Calu3 (cell line): Measurements from ENCODE around the gene CRYGN. TPM values are rescaled to one million over a fixed set of nuclear protein-coding genes. Genes with fewer than 3 reads are reported as not detected.

Source experiments
- BruUV-seq: library from RNA; stranded (reverse); fragments of 400-500 nt; replicated peaks from 2 replicates; lab custom pipeline; 2021; lab: Mats Ljungman, UMichigan
- CTCF ChIA-PET: fragments of 300-600 bp; sonication (Branson Sonifier 250); formaldehyde crosslinking; loops from one replicate; lab custom pipeline; 2022; ENCODE audit warnings: antibody characterized with exemption; lab: Charles Lee
- DNase-seq: peaks from one replicate; pipeline ENCODE4 v3.0.0; 2022
- H3K27ac Mint-ChIP-seq: one replicate; pipeline ENCODE4 v1.8.0; 2022; ENCODE audit warnings: mixed read lengths; ENCODE audit not compliant: unreplicated experiment
- H3K27me3 Mint-ChIP-seq: one replicate; pipeline ENCODE4 v1.8.0; 2022; ENCODE audit warnings: mixed read lengths; ENCODE audit not compliant: unreplicated experiment
- H3K36me3 Mint-ChIP-seq: one replicate; pipeline ENCODE4 v1.8.0; 2022; ENCODE audit warnings: mild to moderate bottlenecking, moderate library complexity, mixed read lengths; ENCODE audit not compliant: insufficient read depth, unreplicated experiment
- H3K4me1 Mint-ChIP-seq: one replicate; pipeline ENCODE4 v1.8.0; 2022; ENCODE audit warnings: mild to moderate bottlenecking, low read depth, mixed read lengths; ENCODE audit not compliant: unreplicated experiment
- H3K4me3 Mint-ChIP-seq: one replicate; pipeline ENCODE4 v1.8.0; 2022; ENCODE audit warnings: mild to moderate bottlenecking, low read depth, moderate library complexity, mixed read lengths; ENCODE audit not compliant: unreplicated experiment
- H3K9me3 Mint-ChIP-seq: one replicate; pipeline ENCODE4 v1.8.0; 2022; ENCODE audit warnings: low read depth, mixed read lengths; ENCODE audit not compliant: unreplicated experiment
- CTCF ChIP-seq: fragments of 200-600 bp; IDR thresholded peaks from one replicate; pipeline ENCODE4 v1.8.0; 2022; ENCODE audit warnings: antibody characterized with exemption; ENCODE audit not compliant: unreplicated experiment
- intact Hi-C: fragments of 100-400 bp; cut with micrococcal nuclease; formaldehyde crosslinking; loops from one replicate; pipeline ENCODE4 v1.10.0; 2022; ENCODE audit not compliant: unreplicated experiment
- total RNA-seq: library from RNA; stranded (reverse); gene quantifications from 2 replicates; pipeline ENCODE4 v1.2.3, GENCODE V29; 2022

CRYGN gene
- total RNA-seq, 1 experiment from 2014 or later: not detected

DNA sequence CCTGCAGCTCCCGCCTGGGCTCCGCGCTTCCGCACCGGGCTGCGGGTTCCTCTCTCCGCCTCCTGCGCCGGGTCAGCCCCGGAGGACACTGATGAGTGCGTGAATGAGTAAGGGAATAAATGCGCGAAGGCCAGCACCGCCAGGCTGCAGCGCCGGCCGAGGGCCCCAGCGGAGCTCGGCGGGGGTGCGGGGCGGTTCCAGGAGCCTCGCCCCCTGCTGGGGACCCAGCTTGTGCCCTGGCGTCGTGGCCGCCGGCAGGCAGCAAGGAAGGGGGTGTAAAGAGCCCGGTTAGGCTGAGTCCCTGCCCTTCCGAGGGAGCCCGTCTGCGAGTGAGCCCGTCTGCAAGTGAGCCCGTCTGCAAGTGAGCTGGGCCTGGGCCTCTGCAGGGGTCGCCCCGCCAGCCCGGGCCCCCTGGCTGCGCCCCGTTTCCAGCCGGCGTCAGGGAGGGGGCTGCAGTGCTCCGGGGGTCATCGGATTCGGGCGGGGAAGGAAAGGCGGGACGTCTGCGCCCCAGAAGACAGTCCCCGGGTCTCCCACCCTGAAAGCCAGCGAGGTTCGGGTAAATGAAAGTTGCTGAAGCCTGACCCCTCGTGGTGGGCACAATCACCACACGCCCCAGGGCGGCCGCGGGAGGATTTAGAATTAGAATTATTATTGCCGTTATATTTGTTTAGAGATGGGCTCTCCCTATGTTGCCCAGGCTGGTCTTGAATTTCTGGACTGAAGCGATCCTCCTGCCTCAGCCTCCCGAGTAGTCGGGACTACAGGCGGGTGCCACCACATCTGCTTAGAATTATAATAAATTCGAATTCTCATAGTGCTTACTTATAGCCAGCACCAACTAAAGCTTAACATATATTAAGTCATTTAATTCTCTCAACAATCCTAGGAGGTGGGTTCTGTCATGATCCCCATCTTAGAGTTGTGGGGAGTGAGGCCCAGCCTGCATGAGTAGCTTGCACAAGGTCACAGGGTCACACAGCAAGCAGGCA is 8.6 kb upstream of the CRYGN start:
- H3K4me1 Mint-ChIP-seq: no peaks in the 10 kb centered on the region
- CTCF ChIA-PET: interaction anchor here (0.7 to 2.1 kb wide), 9 partner anchors 9 to 311 kb away, joined by 3 to 14 read pairs (median 3); partner anchors contain the start of gene CRYGN
- BruUV-seq: no TSS peak

GRCh38 chr7:151447901-151448260 is 7.9 kb upstream of the CRYGN start:
- Mint-ChIP-seq H3K27ac (no peak overlapping the region), H3K4me1 (no peaks in the 10 kb centered on the region), H3K36me3 (no peaks in the 10 kb centered on the region), H3K9me3 (no peaks in the 10 kb centered on the region), H3K27me3 (peaks cover 46% of the 10 kb centered on the region), H3K4me3 (peak overlapping the region; percentile 54)
- CTCF ChIA-PET: interaction anchor here (0.7 to 2.1 kb wide), 6 partner anchors 8 to 204 kb away, joined by 3 to 14 read pairs (median 3); partner anchors contain the start of gene CRYGN
- no TSS peak for BruUV-seq
- intact Hi-C loops: loop anchor here (1.0 to 5.0 kb wide), 4 partner anchors 46 to 137 kb away; no protein-coding TSS in a partner anchor
- TF ChIP-seq CTCF: no peak
- DNase-seq: no peak

More for the DNA sequence above, 8.6 kb upstream of the CRYGN start:
- Mint-ChIP-seq H3K27ac (no peak overlapping the region), H3K36me3 (no peaks in the 10 kb centered on the region), H3K4me3 (peak overlapping the region; percentile 54), H3K9me3 (no peaks in the 10 kb centered on the region), H3K27me3 (peaks cover 49% of the 10 kb centered on the region)
- TF ChIP-seq CTCF: peak; percentile 72
- intact Hi-C loops: loop anchor here (1.0 to 5.0 kb wide), 4 partner anchors 46 to 138 kb away; no protein-coding TSS in a partner anchor
- peak; percentile 81 for DNase-seq

DNA sequence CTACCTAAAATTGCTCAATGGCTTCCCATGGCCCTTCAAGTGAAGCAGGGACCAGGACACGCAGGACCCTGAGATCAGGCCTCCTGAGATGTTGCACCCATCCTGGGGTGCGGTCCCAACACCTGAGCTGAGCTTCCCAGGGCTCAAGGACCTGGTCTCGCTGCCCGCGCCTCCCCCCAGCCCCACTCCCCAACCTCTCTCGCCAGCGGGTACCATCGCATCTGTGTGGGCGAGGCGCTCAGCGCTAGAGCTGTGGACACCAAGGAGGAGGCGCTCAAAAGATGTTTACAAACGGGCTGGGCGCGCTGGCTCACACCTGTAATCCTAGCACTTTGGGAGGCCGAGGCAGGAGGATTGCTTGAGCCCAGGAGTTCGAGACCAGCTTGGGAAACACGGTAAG is 7.4 kb upstream of the CRYGN start:
- CTCF ChIA-PET: interaction anchor here (0.7 to 2.1 kb wide), 3 partner anchors 7 to 79 kb away, joined by 3 to 14 read pairs (median 3); partner anchors contain the start of gene CRYGN
- Mint-ChIP-seq H3K27ac (no peak overlapping the region), H3K4me1 (no peaks in the 10 kb centered on the region), H3K27me3 (peaks cover 46% of the 10 kb centered on the region), H3K4me3 (peak overlapping the region; percentile 54), H3K36me3 (no peaks in the 10 kb centered on the region), H3K9me3 (no peaks in the 10 kb centered on the region)
- DNase-seq: no peak
- BruUV-seq: no TSS peak
- intact Hi-C loops: loop anchor here (5.0 kb wide), 1 partner anchor 45 kb away; no protein-coding TSS in a partner anchor
- no peak for TF ChIP-seq CTCF

DNA sequence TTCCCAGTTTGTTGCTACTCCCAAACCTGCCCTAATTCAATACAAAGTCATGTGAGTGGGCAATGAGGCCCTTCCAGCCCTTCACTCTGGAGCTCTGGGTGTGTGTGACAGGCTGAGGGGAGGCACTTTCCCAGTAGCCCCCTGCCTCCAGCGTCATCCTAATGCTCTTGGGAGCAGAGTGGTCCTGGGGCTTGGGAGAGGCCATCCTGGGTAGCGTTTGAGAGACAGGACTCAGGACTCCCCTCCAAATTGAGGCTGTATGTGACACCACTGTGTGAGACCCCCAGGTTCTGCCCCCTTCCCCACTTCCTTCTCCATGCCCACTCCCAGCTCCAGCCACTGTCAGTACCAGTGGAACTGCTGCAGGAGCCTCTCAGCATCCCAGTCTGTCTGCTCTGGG is 6.5 kb upstream of the CRYGN start:
- Mint-ChIP-seq H3K4me3 (no peak overlapping the region), H3K4me1 (no peaks in the 10 kb centered on the region), H3K27ac (no peak overlapping the region), H3K27me3 (peaks cover 46% of the 10 kb centered on the region), H3K9me3 (no peaks in the 10 kb centered on the region), H3K36me3 (no peaks in the 10 kb centered on the region)
- intact Hi-C loops: loop anchor here (5.0 kb wide), 1 partner anchor 44 kb away; no protein-coding TSS in a partner anchor
- no peak for TF ChIP-seq CTCF
- CTCF ChIA-PET: interaction anchor here (0.7 kb wide), 1 partner anchor 137 kb away, joined by 3 read pairs; no protein-coding TSS in a partner anchor
- BruUV-seq: no TSS peak
- DNase-seq: no peak
